ENCODE measurements around the gene USP30.

DNA sequence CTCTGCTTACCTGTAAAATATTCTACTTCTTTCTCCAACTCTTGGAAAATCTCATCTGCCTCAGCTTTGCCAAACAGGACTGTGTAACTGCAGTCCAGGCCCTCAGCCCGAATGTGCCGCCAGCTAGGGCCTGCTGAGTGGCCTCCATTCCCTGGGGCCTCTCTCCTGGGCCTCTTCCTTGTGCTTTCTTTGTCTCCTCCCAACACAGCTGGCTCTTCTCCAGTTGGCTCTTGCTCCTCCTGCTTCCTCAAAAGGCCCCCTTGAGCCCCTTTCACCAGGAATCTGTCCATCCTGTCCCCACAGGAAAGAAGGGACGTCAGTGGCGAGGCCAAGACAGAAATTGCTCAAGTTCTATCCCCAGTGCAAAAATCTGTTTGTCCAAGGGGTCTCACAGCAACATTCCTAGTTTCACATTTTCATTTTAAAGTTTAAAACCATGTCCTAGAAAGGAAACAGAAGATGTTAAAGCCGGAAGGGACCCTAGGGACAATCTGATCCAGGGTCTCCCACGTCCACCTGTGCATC is 40.2 kb downstream of the USP30 start:
- TF ChIP-seq, protein P1, sequence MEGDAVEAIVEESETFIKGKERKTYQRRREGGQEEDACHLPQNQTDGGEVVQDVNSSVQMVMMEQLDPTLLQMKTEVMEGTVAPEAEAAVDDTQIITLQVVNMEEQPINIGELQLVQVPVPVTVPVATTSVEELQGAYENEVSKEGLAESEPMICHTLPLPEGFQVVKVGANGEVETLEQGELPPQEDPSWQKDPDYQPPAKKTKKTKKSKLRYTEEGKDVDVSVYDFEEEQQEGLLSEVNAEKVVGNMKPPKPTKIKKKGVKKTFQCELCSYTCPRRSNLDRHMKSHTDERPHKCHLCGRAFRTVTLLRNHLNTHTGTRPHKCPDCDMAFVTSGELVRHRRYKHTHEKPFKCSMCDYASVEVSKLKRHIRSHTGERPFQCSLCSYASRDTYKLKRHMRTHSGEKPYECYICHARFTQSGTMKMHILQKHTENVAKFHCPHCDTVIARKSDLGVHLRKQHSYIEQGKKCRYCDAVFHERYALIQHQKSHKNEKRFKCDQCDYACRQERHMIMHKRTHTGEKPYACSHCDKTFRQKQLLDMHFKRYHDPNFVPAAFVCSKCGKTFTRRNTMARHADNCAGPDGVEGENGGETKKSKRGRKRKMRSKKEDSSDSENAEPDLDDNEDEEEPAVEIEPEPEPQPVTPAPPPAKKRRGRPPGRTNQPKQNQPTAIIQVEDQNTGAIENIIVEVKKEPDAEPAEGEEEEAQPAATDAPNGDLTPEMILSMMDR (IDR thresholded peaks at IDR 0.05), result no peak
- no peak for TF ChIP-seq POLR2A (IDR thresholded peaks at IDR 0.05)

Measured in body of pancreas (tissue), 4 donors.